ENCODE measurements around the gene KASH5.

The KASH5 gene

DNA sequence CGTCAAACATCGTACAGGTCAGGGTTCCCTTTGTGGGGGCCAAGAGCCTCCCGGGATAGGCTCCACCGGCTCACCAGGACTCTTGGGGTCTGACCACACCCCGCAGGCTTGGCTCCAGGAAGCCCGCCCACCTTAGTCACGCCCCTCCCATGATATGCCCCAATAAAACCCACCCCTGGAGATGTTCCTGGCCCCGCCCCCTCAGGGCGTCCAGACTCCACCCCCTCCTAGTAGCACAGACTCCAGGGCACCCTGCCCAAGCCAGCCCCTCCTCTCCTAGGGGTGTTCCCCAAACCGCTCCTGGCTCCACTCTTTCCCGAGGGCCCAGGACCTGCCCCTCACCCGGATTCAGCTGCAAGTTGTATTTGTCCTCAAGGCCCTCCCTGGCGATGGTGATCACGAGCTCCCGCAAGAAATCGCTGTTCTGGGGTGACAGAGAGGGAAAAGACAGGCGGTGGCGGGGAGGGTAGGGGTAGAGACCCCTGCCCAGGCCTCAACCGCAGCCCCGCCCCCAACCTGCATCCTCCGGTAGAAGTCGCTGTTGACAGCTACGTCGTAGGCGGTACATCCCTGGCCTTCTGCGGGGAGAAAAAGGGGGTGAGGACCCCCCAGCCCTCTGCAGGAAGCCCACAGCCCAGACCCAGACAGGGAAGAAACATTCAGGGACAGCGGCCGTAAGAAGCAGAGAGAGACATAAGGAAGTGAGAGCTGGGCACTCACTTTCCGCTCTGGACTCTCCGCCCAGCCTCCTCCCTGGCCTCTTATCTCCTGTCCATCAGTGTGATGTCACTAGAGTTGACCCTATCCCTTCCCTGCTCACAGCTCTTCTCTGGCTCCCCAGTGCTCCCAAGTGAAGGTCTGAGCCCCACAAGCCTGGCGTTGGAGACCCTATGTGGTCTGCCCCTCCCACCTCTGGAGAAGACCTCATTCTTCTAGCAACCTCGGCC lies 59.7 kb downstream of the KASH5 start:
- Mint-ChIP-seq H3K9me3 (no peaks in the 10 kb centered on the region), H3K36me3 (ENCODE audit: low read depth) (peaks cover 45% of the 10 kb centered on the region), H3K4me3 (no peak overlapping the region), H3K27ac (no peak overlapping the region), H3K4me1 (peaks cover 39% of the 10 kb centered on the region), H3K27me3 (ENCODE audit: low read depth, poor library complexity) (peaks cover 3% of the 10 kb centered on the region)
- TF ChIP-seq, protein P1, sequence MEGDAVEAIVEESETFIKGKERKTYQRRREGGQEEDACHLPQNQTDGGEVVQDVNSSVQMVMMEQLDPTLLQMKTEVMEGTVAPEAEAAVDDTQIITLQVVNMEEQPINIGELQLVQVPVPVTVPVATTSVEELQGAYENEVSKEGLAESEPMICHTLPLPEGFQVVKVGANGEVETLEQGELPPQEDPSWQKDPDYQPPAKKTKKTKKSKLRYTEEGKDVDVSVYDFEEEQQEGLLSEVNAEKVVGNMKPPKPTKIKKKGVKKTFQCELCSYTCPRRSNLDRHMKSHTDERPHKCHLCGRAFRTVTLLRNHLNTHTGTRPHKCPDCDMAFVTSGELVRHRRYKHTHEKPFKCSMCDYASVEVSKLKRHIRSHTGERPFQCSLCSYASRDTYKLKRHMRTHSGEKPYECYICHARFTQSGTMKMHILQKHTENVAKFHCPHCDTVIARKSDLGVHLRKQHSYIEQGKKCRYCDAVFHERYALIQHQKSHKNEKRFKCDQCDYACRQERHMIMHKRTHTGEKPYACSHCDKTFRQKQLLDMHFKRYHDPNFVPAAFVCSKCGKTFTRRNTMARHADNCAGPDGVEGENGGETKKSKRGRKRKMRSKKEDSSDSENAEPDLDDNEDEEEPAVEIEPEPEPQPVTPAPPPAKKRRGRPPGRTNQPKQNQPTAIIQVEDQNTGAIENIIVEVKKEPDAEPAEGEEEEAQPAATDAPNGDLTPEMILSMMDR (IDR thresholded peaks at IDR 0.05), result no peak
- DNase-seq, result peak; percentile 51

DNA sequence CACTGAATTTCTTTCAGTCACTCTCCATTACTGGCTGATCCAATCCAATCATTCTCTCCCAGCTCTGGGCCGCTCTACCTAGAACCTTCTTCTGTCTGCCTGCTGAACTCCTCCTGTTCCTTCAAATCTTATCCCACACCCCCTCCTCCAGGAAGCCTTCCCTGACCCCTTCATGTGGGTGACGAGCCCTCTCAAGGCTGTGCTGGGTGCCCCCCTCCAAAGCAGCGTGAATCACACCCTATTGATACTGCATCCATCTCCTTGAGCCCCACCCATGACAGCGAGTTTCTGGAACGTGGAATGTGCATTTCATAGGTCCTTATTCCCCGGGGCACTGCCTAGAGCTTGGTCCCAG lies 60.4 kb downstream of the KASH5 start:
- peaks cover 45% of the 10 kb centered on the region for H3K36me3 Mint-ChIP-seq (ENCODE audit: low read depth)
- peak overlapping the region; percentile 76 for H3K4me3 Mint-ChIP-seq
- H3K9me3 Mint-ChIP-seq, result no peaks in the 10 kb centered on the region
- peaks cover 39% of the 10 kb centered on the region for H3K4me1 Mint-ChIP-seq
- peaks cover 4% of the 10 kb centered on the region for H3K27me3 Mint-ChIP-seq (ENCODE audit: low read depth, poor library complexity)
- DNase-seq, result no peak
- TF ChIP-seq, protein P1 (IDR thresholded peaks at IDR 0.05), result no peak
- peak overlapping the region; percentile 76 for H3K27ac Mint-ChIP-seq

DNA sequence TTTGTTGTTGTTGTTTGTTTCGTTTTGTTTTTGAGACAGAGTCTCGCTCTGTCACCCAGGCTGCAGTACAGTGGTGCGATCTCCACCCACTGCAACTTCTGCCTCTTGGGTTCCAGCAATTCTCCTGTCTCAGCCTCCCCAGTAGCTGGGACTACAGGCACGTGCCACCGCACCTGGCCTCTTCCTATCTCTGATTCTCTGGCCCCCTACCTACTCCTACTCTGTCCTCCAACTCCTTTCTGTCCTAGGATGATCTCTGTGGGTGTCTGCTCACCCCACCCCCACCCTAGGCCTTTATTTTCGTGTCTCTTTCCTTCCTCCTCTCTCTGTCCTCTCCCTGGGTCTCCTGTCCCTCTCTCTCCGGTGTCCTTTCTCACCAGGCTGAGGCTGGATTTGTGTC lies 62.4 kb downstream of the KASH5 start:
- Mint-ChIP-seq H3K27me3 (ENCODE audit: low read depth, poor library complexity) (peaks cover 7% of the 10 kb centered on the region), H3K9me3 (no peaks in the 10 kb centered on the region), H3K4me1 (peaks cover 50% of the 10 kb centered on the region), H3K36me3 (ENCODE audit: low read depth) (peaks cover 45% of the 10 kb centered on the region), H3K4me3 (peak overlapping the region; percentile 96), H3K27ac (no peak overlapping the region)
- DNase-seq, result no peak
- TF ChIP-seq, protein P1 (IDR thresholded peaks at IDR 0.05), result no peak

DNA sequence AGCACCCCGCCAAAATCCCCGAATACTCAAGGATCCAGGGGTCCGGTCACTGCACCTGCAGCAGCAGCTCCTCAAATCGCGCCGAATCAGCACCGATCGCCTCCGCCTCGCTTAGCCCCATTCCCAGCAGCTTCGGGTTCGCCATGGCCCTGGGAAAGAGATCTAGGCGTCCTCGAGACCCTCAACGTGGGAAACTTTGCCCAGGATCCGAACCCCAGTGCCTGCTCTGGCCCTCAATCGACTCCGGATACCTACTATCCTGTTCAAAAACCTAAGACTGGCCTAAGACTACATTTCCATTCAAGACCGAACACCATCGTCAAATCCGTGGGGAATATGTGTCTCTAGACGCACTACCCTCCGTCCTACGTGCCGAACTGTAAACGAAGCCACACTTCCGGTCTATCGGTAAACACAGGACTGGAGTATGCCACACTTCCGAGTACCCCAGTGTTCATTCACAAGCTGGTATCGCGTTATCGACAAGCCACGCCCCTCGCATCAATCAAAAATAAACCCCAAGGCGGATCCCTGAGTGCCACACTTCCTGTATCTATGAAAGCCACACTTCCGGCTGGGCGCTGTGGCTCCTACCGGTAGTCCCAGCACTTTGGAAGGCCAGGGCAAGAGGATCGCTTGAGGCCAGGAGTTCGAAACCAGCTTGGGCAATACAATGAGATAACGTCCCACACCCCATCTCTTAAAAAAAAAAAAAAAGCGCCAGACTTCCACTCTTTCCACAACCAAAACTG lies 63.6 kb downstream of the KASH5 start, which contains the start of gene PIH1D1:
PIH1D1 (minus strand) TSS at position 385 of the 752 bp plus-strand sequence; CDS start at position 145, 240 bp downstream.
- peak; percentile 92 for DNase-seq
- H3K4me3 Mint-ChIP-seq, result peak within 1 kb of the TSS; percentile 96
- H3K27me3 Mint-ChIP-seq (ENCODE audit: low read depth, poor library complexity), result peaks cover 7% of the 10 kb centered on the region
- peak within 1 kb of the TSS; percentile 95 for H3K27ac Mint-ChIP-seq
- TF ChIP-seq, protein P1 (IDR thresholded peaks at IDR 0.05), result no peak
- H3K36me3 Mint-ChIP-seq (ENCODE audit: low read depth), result peaks cover 45% of the 10 kb centered on the region
- no peaks in the 10 kb centered on the region for H3K9me3 Mint-ChIP-seq
- peaks cover 50% of the 10 kb centered on the region for H3K4me1 Mint-ChIP-seq

DNA sequence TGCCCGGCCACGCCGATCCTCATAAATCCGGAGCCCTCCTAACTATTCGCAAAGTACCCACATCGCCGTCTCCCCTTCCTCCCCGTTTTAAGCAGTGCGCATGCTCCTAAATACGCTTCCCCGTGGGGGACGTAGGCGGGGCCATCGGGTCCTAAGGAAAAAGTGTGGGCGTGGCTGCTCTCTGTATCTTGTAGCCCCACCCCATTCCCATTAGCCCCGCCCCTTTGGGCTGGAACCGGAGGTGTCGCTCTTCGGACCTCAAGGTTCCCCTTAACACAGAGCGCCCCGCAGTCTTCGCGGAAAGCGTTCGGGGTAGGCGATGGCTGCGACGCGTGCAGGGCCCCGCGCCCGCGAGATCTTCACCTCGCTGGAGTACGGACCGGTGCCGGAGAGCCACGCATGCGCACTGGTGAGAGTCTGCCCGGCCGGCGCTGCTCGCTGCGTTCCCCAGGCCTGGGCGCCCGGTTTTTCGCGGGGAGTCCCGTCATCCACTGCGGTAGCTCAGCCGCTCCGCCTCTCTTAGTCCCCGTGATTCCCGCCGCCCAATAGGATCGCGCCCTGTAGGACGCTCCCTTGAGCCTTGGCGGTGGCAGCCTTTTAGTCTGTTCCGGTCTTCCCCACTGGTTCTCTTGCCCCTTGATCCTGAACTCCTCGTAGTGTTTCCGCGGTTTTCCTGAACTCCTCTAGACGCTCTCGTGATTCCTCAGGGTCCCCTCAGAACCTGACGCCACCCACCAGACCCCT lies 65.1 kb downstream of the KASH5 start, which contains the start of gene ALDH16A1:
ALDH16A1 (plus strand) TSS at position 213 of the 744 bp plus-strand sequence; CDS start at position 320, 107 bp downstream.
- Mint-ChIP-seq H3K36me3 (ENCODE audit: low read depth) (peaks cover 44% of the 10 kb centered on the region), H3K27ac (peak within 1 kb of the TSS; percentile 99), H3K4me3 (peak within 1 kb of the TSS; percentile 96), H3K9me3 (no peaks in the 10 kb centered on the region), H3K4me1 (peaks cover 53% of the 10 kb centered on the region), H3K27me3 (ENCODE audit: low read depth, poor library complexity) (peaks cover 7% of the 10 kb centered on the region)
- peak; percentile 98 for DNase-seq
- TF ChIP-seq, protein P1 (IDR thresholded peaks at IDR 0.05), result no peak
